ENCODE results near the gene KRT72. TPM values are rescaled to one million over a fixed set of nuclear protein-coding genes. Genes with fewer than 3 reads are reported as not detected.

The KRT72 gene
- total and polyA plus RNA-seq, 2 of the 13 experiments (the other 11 are each of a cell fraction or from before 2014, with no cell fraction given), result not detected

GRCh38 chr12:52600475-52600874 lies 788 bp downstream of the KRT72 start:
- ATAC-seq (no peak), DNase-seq (ENCODE audit: low spot score) (no peak), FAIRE-seq (no peak)
- POLR2A ChIA-PET, result no interaction called here
- intact Hi-C loops (cut with micrococcal nuclease; ENCODE audit: unreplicated experiment) (no loop called here), in situ Hi-C loops (cut with HindIII; ENCODE audit: extremely low pct_ligation_motif_present, low pct_unique_long_range_greater_than_20kb) (no loop called here)
- no peak overlapping the region for H3K9ac ChIP-seq (ENCODE audit: insufficient read depth, low read depth, low read length)
- no peak overlapping the region for H3K4me2 ChIP-seq (ENCODE audit: low read depth, low read length)
- no peaks in the 10 kb centered on the region for H3K4me1 ChIP-seq (ENCODE audit: insufficient read depth, low read length)
- no peak overlapping the region for H3K4me3 ChIP-seq (replicated peaks in 1 of 3; ENCODE audit: insufficient read depth in 1 of 3, low read depth in 2 of 3, low read length in 3 of 3)
- H3K27ac ChIP-seq (ENCODE audit: extremely low read length, insufficient read depth, low read length), result no peak overlapping the region
- H3K79me2 ChIP-seq (ENCODE audit: insufficient read depth, low read length), result no peaks in the 10 kb centered on the region
- no peaks in the 10 kb centered on the region for H3K9me3 ChIP-seq (ENCODE audit: low read length)
- H4K20me1 ChIP-seq (ENCODE audit: insufficient read depth, low read length), result no peaks in the 10 kb centered on the region
- H3K27me3 ChIP-seq (ENCODE audit: control insufficient read depth in 1 of 2, insufficient read depth in 2 of 2, low read length in 2 of 2), result peaks cover 3 to 32% of the 10 kb centered on the region in 2 experiments; a peak in 4 of 5 replicates
- no peak overlapping the region for H2AFZ ChIP-seq (ENCODE audit: low read length)
- no TSS peak for BruUV-seq (replicated peaks)
- no peaks in the 10 kb centered on the region for H3K36me3 ChIP-seq (replicated peaks in 1 of 2; ENCODE audit: control insufficient read depth in 1 of 2, insufficient read depth in 2 of 2, low read length in 2 of 2)
- CTCF ChIA-PET (ENCODE audit: low intra/inter-chr PET ratio, low total read pairs), result no interaction called here
- 46% methylated on average over 12 of the region's 12 CpGs for WGBS (ENCODE audit: low lambda C conversion rate)
- TF ChIP-seq E2F1 (CRISPR knock-in tag; IDR thresholded peaks at IDR 0.05) (no peak), ZNF549 (CRISPR knock-in tag; IDR thresholded peaks at IDR 0.05) (no peak), ZNF292 (CRISPR knock-in tag; IDR thresholded peaks at IDR 0.05; ENCODE audit: borderline replicate concordance, low read depth) (no peak), ZNF276 (CRISPR knock-in tag; IDR thresholded peaks at IDR 0.05; ENCODE audit: low read depth) (no peak), HMG20A (CRISPR knock-in tag; IDR thresholded peaks at IDR 0.05; ENCODE audit: borderline replicate concordance) (no peak), AGO1 (IDR thresholded peaks at IDR 0.05; ENCODE audit: low read depth, low read length, poor library complexity, severe bottlenecking) (no peak), CENPX (CRISPR knock-in tag; IDR thresholded peaks at IDR 0.05) (no peak), RBM39 (IDR thresholded peaks at IDR 0.05; ENCODE audit: low read depth, low read length, poor library complexity, severe bottlenecking) (no peak), ZNF251 (CRISPR knock-in tag; IDR thresholded peaks at IDR 0.05) (no peak), ZBED4 (CRISPR knock-in tag; IDR thresholded peaks at IDR 0.05; ENCODE audit: borderline replicate concordance) (no peak), ZNF138 (CRISPR knock-in tag; IDR thresholded peaks at IDR 0.05; ENCODE audit: low read depth) (no peak), ELF4 (CRISPR knock-in tag; IDR thresholded peaks at IDR 0.05; ENCODE audit: borderline replicate concordance) (no peak), CREB3 (CRISPR knock-in tag; IDR thresholded peaks at IDR 0.05) (no peak), TRIM22 (IDR thresholded peaks at IDR 0.05) (no peak), MAF1 (CRISPR knock-in tag; IDR thresholded peaks at IDR 0.05; ENCODE audit: borderline replicate concordance) (no peak), ZNF256 (CRISPR knock-in tag; conservative IDR thresholded peaks at IDR 0.05) (no peak)
